HCT116 (cell line): ENCODE measurements around the gene TCF7L2. TPM values are rescaled to one million over a fixed set of nuclear protein-coding genes. Genes with fewer than 3 reads are reported as not detected.

Experiments
- ATAC-seq: fragments of 200-7000 bp; cut with Tn5 transposase; 2 replicates; pipeline ENCODE4 v1.9.1; 2020; ENCODE audit warnings: mild to moderate bottlenecking, moderate library complexity
- BruUV-seq: library from RNA; stranded (reverse); fragments of 400-500 nt; replicated peaks from 2 replicates; lab custom pipeline; 2021; lab: Mats Ljungman, UMichigan
- CTCF ChIA-PET: fragments of 300-600 bp; sonication (Branson Sonifier 250); formaldehyde crosslinking; loops from one replicate; lab custom pipeline; 2021; ENCODE audit warnings: antibody characterized with exemption; lab: Charles Lee
- POLR2A ChIA-PET: fragments of 300-600, 350-600 bp; sonication (Branson Sonifier 250); formaldehyde crosslinking; loops from one replicate; lab custom pipeline; 2021; ENCODE audit warnings: antibody characterized with exemption; lab: Charles Lee
- RAD21 ChIA-PET, 2 experiments: fragments of 300-600 bp; sonication (Branson Sonifier 250); formaldehyde crosslinking; loops; one replicate each; lab custom pipeline; 2023; ENCODE audit warnings: low total read pairs in 2 of 2; ENCODE audit not compliant: uncharacterized antibody in 2 of 2, unreplicated experiment in 2 of 2, low non-redundant PET in 1 of 2; lab: Charles Lee
- DNase-seq: peaks from one replicate; pipeline ENCODE4 v3.0.0-alpha.2; 2010; ENCODE audit warnings: low read depth, low spot score
- H2AFZ ChIP-seq: fragments of 200-600 bp; shearing (Covaris generic), sonication (generic); 2 replicates; pipeline ENCODE4 v1.6.1; 2017; ENCODE audit warnings: low read depth, mixed run types, mixed read lengths, antibody characterized with exemption, low read length; ENCODE audit not compliant: poor library complexity, severe bottlenecking
- H3K27ac ChIP-seq: 2 replicates; pipeline ENCODE4 v1.5.1; 2012; ENCODE audit warnings: low read depth, low read length
- H3K27me3 ChIP-seq: fragments of 200-600 bp; sonication (generic); 2 replicates; pipeline ENCODE4 v1.6.1; 2016; ENCODE audit warnings: mixed run types, low read length, mixed read lengths; ENCODE audit not compliant: insufficient read depth
- H3K36me3 ChIP-seq, 2 experiments: fragments of 200-500 bp in 1 of 2; fragments of 200-600 bp in 1 of 2; sonication (Bioruptor generic) in 1 of 2; sonication (generic) in 1 of 2; 2 replicates each; pipeline versions ENCODE4 v1.5.1 to v1.6.1; 2014 to 2016; ENCODE audit warnings: low read length in 2 of 2, inconsistent platforms in 1 of 2, mixed read lengths in 1 of 2, mixed run types in 1 of 2; ENCODE audit not compliant: insufficient read depth in 2 of 2, control insufficient read depth in 1 of 2
- H3K4me1 ChIP-seq, 2 experiments: fragments of 200-600 bp in 1 of 2; sonication (generic) in 1 of 2; 2 replicates each; pipeline versions ENCODE4 v1.5.1 to v1.6.1; 2012 to 2017; ENCODE audit warnings: low read length in 2 of 2, inconsistent platforms in 1 of 2, mild to moderate bottlenecking in 1 of 2, mixed read lengths in 1 of 2, mixed run types in 1 of 2, moderate library complexity in 1 of 2; ENCODE audit not compliant: insufficient read depth in 2 of 2, control insufficient read depth in 1 of 2
- H3K4me2 ChIP-seq: fragments of 200-600 bp; sonication (generic); 2 replicates; pipeline ENCODE4 v1.6.1; 2017; ENCODE audit warnings: mixed run types, low read length, mixed read lengths
- H3K4me3 ChIP-seq, 2 experiments: fragments of 200-600 bp in 1 of 2; sonication (generic) in 1 of 2; replicated peaks in 1 of 2; 2 replicates each; pipeline ENCODE4 v1.5.1; 2011 to 2016; ENCODE audit warnings: low read length in 2 of 2, control low read depth in 1 of 2, low read depth in 1 of 2, mild to moderate bottlenecking in 1 of 2, mixed read lengths in 1 of 2, mixed run types in 1 of 2
- H3K79me2 ChIP-seq: fragments of 200-600 bp; sonication (generic); 2 replicates; pipeline ENCODE4 v1.6.1; 2017; ENCODE audit warnings: mild to moderate bottlenecking, mixed run types, low read length, moderate library complexity, mixed read lengths; ENCODE audit not compliant: insufficient read depth
- H3K9ac ChIP-seq: fragments of 200-600 bp; sonication (generic); 2 replicates; pipeline ENCODE4 v1.6.1; 2016; ENCODE audit warnings: low read length, mixed read lengths
- H3K9me2 ChIP-seq: fragments of 200-600 bp; sonication (generic), shearing (Covaris generic); 2 replicates; pipeline ENCODE4 v1.6.1; 2017; ENCODE audit warnings: mixed run types, mild to moderate bottlenecking, moderate library complexity; ENCODE audit not compliant: insufficient read depth
- H3K9me3 ChIP-seq, 2 experiments: fragments of 200-500 bp in 1 of 2; fragments of 200-600 bp in 1 of 2; sonication (Bioruptor generic) in 1 of 2; sonication (generic) in 1 of 2; 2 replicates each; pipeline ENCODE4 v1.6.1; 2014 to 2017; ENCODE audit warnings: low read length in 2 of 2, mixed read lengths in 2 of 2, inconsistent platforms in 1 of 2, low read depth in 1 of 2, mild to moderate bottlenecking in 1 of 2, mixed run types in 1 of 2, moderate library complexity in 1 of 2; ENCODE audit not compliant: control insufficient read depth in 1 of 2, insufficient read depth in 1 of 2
- H4K20me1 ChIP-seq: fragments of 200-600 bp; sonication (generic), shearing (Covaris generic); 2 replicates; pipeline ENCODE4 v1.6.1; 2017; ENCODE audit warnings: mixed run types, mild to moderate bottlenecking, moderate library complexity; ENCODE audit not compliant: insufficient read depth
- CEBPB ChIP-seq: IDR thresholded peaks from 2 replicates; pipeline ENCODE4 v1.6.1; 2012; ENCODE audit warnings: low read depth
- CTCF ChIP-seq, 3 experiments: fragments of 200-600 bp in 1 of 3; sonication (generic) in 1 of 3; IDR thresholded peaks in 2 of 3; conservative IDR thresholded peaks in 1 of 3; 2 replicates each; pipeline ENCODE4 v1.5.1; 2012 to 2017; ENCODE audit warnings: low read depth in 2 of 3, low read length in 2 of 3, antibody characterized with exemption in 1 of 3, borderline replicate concordance in 1 of 3, control low read depth in 1 of 3, mild to moderate bottlenecking in 1 of 3, mixed read lengths in 1 of 3, mixed run types in 1 of 3, moderate library complexity in 1 of 3; ENCODE audit not compliant: insufficient read depth in 1 of 3
- EGR1 ChIP-seq: IDR thresholded peaks from 2 replicates; pipeline ENCODE4 v1.6.1; 2012; ENCODE audit warnings: low read depth
- EZH2 ChIP-seq: fragments of 200-600 bp; sonication (generic); IDR thresholded peaks from 2 replicates; pipeline ENCODE4 v1.6.1; 2017; ENCODE audit warnings: antibody characterized with exemption, mixed run types
- FOSL1 ChIP-seq: IDR thresholded peaks from 2 replicates; pipeline ENCODE4 v1.6.1; 2012; ENCODE audit warnings: low read depth
- JUND ChIP-seq: IDR thresholded peaks from 2 replicates; pipeline ENCODE4 v1.6.1; 2012
- RAD21 ChIP-seq: IDR thresholded peaks from 2 replicates; pipeline ENCODE4 v1.6.1; 2012; ENCODE audit warnings: low read depth, mild to moderate bottlenecking
- SIN3A ChIP-seq: IDR thresholded peaks from 2 replicates; pipeline ENCODE4 v1.6.1; 2012; ENCODE audit warnings: low read depth
- SP1 ChIP-seq: IDR thresholded peaks from 2 replicates; pipeline ENCODE4 v1.6.1; 2012; ENCODE audit warnings: low read depth
- SRF ChIP-seq: IDR thresholded peaks from 2 replicates; pipeline ENCODE4 v1.6.1; 2012; ENCODE audit warnings: low read depth
- TCF7L2 ChIP-seq: IDR thresholded peaks from 2 replicates; pipeline ENCODE4 v1.7.0; 2011; ENCODE audit warnings: borderline replicate concordance, inconsistent platforms; ENCODE audit not compliant: insufficient read depth, insufficient read length; ENCODE audit errors: extremely low read depth
- ZNF274 ChIP-seq: fragments of 200-500 bp; sonication (Bioruptor generic); IDR thresholded peaks from 2 replicates; pipeline ENCODE4 v1.6.1; 2014; ENCODE audit warnings: mild to moderate bottlenecking, low read depth, low read length, inconsistent platforms
- intact Hi-C: fragments of 100-400 bp; cut with micrococcal nuclease; formaldehyde crosslinking; loops from 2 replicates; pipeline ENCODE4 v1.10.0; 2022
- total RNA-seq: library from RNA; stranded (reverse); gene quantifications from one replicate; pipeline ENCODE4 v1.2.1, GENCODE V29; 2021; ENCODE audit not compliant: unreplicated experiment
- TF ChIP-seq, protein P1 (sequence below): IDR thresholded peaks from 2 replicates; pipeline ENCODE4 v1.6.1; 2012
- TF ChIP-seq, protein P2 (sequence below): IDR thresholded peaks from 2 replicates; pipeline ENCODE4 v1.6.1; 2012

TCF7L2 gene
- total RNA-seq, 1 experiment from 2014 or later = 164 TPM

- Histone ChIP-seq H3K36me3 (peaks cover 28 to 64% of the 10 kb centered on the region in 2 experiments), H3K9me2 (no peaks in the 10 kb centered on the region), H4K20me1 (peaks cover 23% of the 10 kb centered on the region), H3K9ac (0 out of 2 replicates have a peak overlapping the region, but pooled peaks have one; percentile 7), H2AFZ (no peak overlapping the region), H3K4me1 (peaks cover 89 to 97% of the 10 kb centered on the region in 2 experiments), H3K4me2 (peak overlapping the region; percentile 54; the same call in 1 of the 2 replicates), H3K4me3 (no peak overlapping the region), H3K27ac (peak overlapping the region; percentile 9; the same call in 1 of the 2 replicates), H3K9me3 (no peaks in the 10 kb centered on the region), H3K27me3 (no peaks in the 10 kb centered on the region), H3K79me2 (peaks cover 100% of the 10 kb centered on the region)
- RAD21 ChIA-PET = no interaction called here
- TF ChIP-seq, protein P1, sequence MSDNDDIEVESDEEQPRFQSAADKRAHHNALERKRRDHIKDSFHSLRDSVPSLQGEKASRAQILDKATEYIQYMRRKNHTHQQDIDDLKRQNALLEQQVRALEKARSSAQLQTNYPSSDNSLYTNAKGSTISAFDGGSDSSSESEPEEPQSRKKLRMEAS = no peak
- TF ChIP-seq, protein P2, sequence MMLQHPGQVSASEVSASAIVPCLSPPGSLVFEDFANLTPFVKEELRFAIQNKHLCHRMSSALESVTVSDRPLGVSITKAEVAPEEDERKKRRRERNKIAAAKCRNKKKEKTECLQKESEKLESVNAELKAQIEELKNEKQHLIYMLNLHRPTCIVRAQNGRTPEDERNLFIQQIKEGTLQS = no peak
- no peak for TF ChIP-seq EGR1
- TF ChIP-seq JUND = no peak
- TF ChIP-seq TCF7L2 = no peak
- no peak for TF ChIP-seq SIN3A
- no peak for TF ChIP-seq EZH2
- 0 out of 2 replicates have a peak, but pooled peaks have one; percentile 13 for TF ChIP-seq SP1
- ATAC-seq = no peak
- BruUV-seq = no TSS peak
- CTCF ChIA-PET = no interaction called here
- no peak for DNase-seq
- intact Hi-C loops = no loop called here
- POLR2A ChIA-PET = no interaction called here
These were observed 12.3 kb downstream of the TCF7L2 start for GRCh38 chr10:112962343-112962742.

DNA sequence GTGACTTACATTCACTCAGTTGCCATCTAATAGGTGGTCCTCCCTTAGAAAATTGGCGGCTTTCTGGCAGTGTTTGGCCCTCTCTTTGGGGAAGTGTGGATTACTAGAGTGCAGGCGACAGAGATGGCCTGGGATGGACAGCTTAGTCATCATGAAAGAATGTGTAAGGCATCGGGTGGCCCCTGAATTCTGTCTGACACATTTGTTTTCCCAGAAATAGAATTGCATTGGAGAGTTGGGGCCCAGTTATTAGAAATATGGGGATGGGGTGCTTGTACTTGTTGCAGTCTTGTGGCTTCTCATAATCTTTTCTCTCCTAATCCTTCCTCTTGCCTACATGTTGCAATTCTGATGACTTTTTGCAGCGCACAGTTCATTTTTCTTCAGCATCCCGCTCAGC lies 13.8 kb downstream of the TCF7L2 start:
- Histone ChIP-seq H3K27ac (peak overlapping the region; percentile 41), H3K4me1 (peaks cover 74 to 82% of the 10 kb centered on the region in 2 experiments), H3K79me2 (peaks cover 100% of the 10 kb centered on the region), H3K27me3 (no peaks in the 10 kb centered on the region), H3K9me3 (no peaks in the 10 kb centered on the region), H3K36me3 (peaks cover 38 to 74% of the 10 kb centered on the region in 2 experiments), H3K9ac (peak overlapping the region; percentile 6; the same call in 1 of the 2 replicates), H3K4me3 (peak overlapping the region in 1 of 2 experiments; percentile 2; a peak in 1 of 4 replicates), H4K20me1 (peaks cover 26% of the 10 kb centered on the region), H2AFZ (no peak overlapping the region), H3K9me2 (no peaks in the 10 kb centered on the region), H3K4me2 (peak overlapping the region; percentile 54)
- no TSS peak for BruUV-seq
- POLR2A ChIA-PET = no interaction called here
- CTCF ChIA-PET = no interaction called here
- peak; percentile 48 for ATAC-seq
- RAD21 ChIA-PET = no interaction called here
- intact Hi-C loops = no loop called here
- DNase-seq = no peak
- TF ChIP-seq SP1 (0 out of 2 replicates have a peak, but pooled peaks have one; percentile 18), SRF (no peak), SIN3A (no peak; the same call in 1 of the 2 replicates), FOSL1 (peak; percentile 87), ZNF274 (no peak), RAD21 (0 out of 2 replicates have a peak, but pooled peaks have one; percentile 3), JUND (peak; percentile 77), CEBPB (0 out of 2 replicates have a peak, but pooled peaks have one; percentile 40), CTCF (IDR thresholded peaks at IDR 0.05 in 2 of 3, conservative IDR thresholded peaks at IDR 0.05 in 1 of 3; ENCODE audit: borderline replicate concordance in 1 of 3, insufficient read depth in 1 of 3, low read depth in 2 of 3, low read length in 2 of 3) (no peak)
- TF ChIP-seq, protein P1 = no peak
- TF ChIP-seq, protein P2 = 0 out of 2 replicates have a peak, but pooled peaks have one; percentile 39
